HG03097 (cell line): ENCODE measurements around the gene NR5A2.

Source experiments
- ATAC-seq: cut with Tn5 transposase; IDR thresholded peaks from one replicate; pipeline ENCODE4 v1.9.1; 2021; ENCODE audit not compliant: unreplicated experiment, low FRiP score

The NR5A2 gene

DNA sequence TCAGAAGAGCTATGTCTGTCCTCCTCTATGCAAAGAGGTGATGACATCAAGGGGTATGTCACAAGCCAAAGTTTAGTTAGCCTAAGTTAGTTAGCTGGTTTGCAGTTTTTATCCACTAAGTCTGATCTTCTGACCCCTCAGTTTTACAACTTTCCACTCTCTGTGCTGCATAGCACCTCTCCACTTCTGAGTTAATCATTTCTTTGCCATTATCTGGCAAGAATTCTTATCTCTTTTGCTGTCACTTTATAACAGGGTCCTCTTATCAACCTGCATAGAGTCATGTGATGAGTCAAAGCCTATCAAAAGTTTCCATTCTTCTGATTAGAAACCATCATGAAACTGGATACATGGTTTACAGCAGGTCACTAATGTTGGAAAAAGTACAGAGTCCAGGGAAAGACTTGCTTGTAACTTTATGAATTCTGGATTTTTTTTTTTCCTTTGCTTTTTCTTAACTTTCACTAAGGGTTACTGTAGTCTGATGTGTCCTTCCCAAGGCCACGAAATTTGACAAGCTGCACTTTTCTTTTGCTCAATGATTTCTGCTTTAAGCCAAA lies at the start of gene NR5A2:
TSS of gene NR5A2 (plus strand) at position 447 of the 560 bp plus-strand sequence. CDS start 138 bp downstream, outside the sequence.
- no peak for ATAC-seq

DNA sequence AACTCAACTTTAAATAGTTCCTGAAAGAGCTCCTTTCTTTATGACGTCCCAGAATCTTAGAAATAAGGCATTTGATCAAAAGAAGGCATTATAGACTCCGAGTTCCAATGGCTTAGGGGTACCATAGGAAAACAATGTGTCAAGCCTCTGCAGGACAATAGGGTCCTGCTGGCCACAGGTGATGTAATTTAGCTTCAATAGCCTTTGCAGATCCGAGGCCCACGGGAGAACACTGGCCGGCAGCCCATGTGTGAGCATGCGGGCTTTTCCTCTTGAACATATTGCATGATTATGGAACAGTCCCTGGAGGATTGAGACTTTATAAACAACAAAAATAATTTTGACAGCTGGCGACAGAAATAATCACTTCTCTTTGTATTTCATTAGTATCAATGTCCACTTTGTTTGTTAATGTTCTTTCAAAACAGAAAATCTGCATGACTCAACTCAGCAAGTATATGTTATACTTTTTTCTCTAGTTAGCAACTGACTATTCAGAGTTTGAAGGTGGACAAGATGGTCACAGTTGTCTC lies 49.0 kb upstream of the NR5A2 start:
- ATAC-seq, result no peak

DNA sequence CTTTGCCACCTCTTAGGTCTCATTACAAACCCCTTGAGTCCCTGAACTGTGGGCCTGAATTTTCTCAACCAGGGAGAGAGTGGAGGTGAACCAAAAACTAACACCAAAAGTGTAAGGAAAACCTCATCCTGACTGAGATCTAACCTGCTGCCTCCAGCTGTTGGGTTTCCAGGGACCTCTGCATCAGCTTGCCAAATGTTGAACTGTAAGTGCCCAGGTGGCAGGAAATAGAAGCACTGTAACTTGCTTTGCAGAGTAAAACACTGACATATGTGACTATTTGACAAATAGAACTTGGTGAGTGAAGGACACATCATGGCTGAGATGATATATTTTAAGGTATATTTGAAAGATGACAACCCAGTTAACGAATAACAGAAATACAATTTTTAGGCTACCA lies 48.4 kb upstream of the NR5A2 start:
- no peak for ATAC-seq

DNA sequence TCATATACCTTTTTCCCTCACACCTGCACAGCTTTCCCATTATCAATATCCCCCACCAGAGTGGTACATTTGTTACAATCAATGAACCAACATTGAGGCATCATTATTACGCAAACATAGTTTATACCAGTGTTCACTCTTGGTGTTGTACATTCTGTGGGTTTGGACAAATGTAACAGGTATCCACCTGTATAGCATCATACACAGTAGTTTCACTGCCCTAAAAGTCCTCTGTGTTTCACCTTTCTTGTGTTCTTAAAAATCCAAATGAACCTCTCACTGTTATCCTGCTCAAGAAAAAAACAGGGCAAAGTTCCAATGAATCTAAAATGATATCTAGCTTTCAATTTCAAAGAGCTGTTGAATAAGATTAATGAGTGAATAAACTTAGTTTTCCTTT lies 45.9 kb upstream of the NR5A2 start:
- no peak for ATAC-seq

DNA sequence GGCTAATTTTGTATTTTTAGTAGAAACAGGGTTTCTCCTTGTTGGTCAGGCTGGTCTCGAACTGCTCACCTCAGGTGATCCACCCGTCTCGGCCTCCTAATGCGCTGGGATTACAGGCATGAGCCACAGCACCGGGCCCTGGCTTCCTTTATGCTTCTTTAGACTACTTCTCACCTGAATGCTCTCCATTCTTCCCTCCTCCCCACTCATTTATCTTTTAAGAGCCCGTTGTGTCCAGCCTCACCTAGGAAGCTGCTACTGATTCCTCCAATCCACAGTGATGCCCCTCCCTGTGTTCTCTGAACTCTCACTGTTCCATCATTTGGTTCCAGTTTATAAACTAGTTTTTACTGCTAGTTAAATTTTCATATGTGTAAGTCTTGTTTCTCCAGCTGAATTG lies 44.9 kb upstream of the NR5A2 start:
- ATAC-seq, result no peak

DNA sequence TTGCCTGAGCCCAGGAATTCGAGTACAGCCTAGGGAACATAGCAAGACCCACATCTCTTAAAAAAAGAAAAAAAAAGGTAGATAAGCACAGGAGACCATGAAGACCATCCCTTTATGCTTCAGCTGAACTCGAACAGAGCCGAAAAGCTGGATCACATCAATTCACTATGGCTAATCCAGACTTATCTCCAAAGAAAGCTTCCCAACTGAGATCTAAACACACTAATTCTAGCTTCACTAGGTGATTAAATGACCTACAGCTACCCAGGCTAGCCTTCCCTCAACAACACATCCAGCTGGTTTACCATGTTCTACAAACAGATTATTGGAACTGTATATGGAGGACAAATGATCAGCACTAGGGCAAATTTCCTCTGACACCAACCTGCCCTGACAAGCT lies 44.0 kb upstream of the NR5A2 start:
- no peak for ATAC-seq

DNA sequence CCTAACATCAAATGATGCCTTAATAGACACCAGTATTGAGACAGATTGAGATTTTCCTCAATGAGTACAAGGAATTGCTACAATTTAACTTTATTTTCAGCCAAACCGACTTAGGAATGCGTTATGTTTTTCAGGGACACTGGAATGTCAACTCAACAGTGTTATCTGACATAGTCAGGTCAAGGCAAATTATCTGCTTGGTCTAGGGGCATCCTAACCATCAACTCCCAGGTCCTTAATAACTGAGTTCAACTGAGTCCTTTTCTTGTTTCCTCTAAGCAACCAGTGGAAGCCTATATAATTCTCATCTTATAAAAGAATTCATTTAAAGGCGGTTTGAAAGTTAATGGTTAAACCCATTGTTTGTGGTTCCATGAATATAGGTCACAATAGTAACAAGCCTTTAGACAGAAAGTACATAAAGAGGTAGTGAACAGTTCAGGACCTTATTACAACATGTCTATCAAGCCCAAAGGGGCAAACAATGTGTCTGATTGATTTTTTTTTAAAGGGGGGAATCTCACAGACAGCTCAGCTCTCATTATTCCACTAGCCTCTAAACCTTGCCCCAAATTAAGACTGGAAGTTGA lies 32.3 kb upstream of the NR5A2 start:
- no peak for ATAC-seq

DNA sequence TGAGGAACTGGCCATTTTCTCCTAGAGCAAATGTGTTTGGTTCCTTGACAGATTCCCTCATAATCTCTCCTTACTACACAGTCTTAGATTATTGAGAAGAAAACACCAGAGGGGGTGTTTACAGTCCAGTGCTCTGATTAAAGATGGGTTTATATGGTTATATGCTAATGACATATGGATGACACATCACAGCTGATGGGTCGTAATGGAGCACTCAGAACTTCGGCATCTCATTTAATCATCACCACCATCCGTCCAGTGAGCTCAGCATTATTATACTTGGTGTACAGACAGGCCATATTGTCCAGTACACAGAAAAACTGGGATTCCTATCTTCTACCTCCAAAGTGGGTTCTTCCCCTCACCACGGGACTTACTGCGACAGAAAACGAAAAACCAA lies 22.3 kb upstream of the NR5A2 start:
- ATAC-seq, result no peak

DNA sequence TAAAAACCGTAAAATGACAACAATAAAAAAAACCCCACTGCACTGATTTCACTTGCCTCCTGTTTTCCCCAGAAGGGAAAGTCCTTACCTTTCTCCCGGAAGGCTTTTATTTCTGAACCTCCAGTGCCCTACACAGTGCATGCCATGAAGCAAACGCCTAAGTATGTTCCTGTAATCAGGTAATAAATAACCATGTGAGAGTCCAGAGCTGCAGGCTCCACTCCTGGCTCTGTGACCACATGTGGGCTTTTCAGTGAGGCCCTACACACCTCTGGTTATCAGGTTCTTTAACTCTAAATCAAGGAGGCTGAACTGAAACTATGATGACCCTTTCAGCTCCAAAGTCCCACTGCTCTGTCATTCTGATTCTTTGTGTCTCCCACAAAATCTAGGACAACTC lies 20.8 kb upstream of the NR5A2 start:
- ATAC-seq, result no peak

DNA sequence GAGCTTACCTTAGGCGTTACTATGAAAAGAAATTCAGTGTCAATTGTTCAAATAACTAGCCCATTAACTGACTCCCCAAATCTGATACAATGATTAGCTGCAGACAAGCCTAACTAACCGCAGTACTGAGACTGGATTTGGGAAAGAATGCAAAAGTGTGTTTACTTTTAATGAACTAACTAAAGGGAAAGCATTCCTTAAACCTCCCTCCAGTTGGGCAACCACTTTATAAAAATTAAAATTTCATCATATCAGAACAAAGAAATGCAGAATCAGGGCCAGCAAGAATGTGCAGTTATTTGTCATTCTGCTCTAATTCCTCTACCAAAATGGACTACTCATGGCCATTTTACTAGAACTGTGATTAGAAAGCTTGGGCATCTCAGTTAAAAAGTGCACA lies 11.7 kb upstream of the NR5A2 start:
- no peak for ATAC-seq

DNA sequence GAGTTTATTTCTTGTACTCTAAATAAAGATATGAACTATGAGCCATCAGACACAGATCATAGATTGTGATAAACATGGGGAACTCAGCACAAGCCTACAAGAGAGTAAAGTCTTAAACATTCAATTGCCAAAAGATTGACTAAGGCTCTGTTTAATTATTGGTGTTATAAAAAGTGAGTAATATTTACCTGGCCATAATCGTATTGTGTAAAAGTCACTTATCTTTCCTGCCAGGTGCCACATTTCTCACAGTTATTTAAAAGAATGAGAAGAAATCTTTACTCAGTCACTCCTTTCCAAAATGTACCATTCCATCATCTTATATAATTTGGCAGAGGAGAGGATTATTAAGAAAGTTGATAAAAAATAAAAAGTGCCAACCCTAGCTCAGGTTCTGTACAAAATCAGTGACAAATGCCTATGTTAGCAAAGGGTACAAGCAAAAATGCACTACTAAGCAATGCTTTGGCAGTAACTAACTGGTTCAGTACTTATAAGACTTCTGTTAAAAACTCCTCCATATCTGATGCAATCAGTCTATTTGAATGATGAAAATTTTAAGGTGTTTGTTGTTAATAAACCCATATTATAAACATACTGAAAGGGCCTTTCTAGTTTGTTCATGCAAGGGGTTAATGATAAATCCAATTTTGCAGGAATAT lies 5.8 kb upstream of the NR5A2 start:
- ATAC-seq, result no peak

DNA sequence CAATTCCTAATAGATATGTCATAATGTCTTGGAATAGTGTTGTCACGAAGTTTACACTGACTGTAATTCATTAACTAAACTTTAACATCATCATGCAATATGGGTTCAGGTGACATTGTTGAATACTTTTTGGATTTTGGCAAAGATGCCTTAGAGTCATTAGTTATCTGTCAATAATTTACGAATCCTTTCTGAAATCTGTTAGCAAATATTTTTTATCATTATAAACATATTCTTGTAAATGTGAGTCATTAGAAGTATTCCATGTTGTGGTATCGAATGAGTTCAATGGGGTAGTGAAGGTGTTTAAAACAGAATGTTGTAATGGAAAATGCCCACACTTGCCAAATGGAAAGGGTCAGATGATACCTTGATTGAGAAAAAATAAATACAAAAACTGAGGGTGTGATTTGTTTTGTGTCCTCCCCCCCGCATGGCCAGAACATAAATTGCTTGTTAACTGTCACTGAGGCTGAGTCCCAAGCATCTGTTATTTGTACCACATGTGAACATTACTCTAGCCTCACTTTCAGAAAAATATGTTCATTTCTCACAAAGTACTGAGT lies 5.2 kb upstream of the NR5A2 start:
- no peak for ATAC-seq

DNA sequence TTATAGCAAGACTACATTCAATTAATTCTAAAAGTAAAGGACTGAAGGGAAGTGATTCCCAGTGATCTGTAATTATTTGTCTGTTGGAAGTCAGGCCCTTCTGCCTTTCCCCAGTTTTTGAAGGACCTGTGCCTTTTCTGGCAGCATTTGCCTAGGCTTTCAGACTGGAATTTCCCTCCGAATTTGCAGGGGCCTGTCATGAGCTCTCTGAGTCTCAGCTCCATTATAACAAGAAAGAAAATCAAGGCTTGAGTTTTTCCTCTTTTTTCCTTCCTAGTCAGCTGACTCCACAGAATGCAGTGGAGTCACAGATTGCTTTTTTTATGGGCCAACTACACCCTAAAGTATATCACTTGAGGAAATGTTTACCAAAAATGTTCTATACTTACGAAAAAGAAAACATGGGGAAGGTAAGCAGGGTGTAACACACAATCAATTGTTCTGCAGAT lies 1.1 kb downstream of the NR5A2 start:
- ATAC-seq, result no peak

DNA sequence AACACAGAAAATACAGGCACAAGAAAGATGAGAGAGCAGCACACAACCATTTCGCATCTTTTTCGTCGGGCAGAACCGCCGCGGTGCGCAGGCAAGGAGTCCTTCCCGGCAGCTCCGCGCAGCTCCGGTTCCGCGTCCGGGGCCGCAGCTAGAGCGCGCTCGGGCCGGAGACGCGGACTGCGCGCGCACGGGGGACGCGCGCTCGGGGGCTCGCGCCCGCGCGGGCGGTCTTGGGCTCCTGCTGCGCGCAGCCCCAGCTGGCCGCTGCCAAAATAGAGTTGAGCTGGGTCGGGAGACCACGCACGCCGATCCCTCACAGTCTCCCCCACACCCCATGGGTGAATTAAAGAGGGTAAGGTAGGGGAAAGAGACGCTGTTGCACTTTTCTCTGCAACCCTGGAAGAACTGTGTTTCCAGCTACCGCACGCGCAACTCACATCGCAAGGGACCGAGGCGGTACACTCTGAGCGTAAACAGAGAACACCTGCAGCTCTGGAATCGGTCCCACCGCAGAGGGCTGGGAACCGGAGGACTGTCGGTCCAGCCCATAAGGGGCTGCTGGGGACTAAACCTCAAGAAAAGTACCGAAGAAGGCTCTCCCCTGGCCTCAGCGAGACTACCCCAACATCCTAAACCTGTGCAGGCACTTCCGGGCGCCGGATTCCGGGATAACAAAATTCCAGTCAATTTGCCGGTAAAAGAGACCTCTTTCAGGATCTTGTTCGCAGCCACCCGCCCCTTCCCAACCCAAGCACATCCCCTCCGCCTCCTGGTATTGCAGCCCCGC lies 1.7 kb downstream of the NR5A2 start:
- ATAC-seq, result no peak

DNA sequence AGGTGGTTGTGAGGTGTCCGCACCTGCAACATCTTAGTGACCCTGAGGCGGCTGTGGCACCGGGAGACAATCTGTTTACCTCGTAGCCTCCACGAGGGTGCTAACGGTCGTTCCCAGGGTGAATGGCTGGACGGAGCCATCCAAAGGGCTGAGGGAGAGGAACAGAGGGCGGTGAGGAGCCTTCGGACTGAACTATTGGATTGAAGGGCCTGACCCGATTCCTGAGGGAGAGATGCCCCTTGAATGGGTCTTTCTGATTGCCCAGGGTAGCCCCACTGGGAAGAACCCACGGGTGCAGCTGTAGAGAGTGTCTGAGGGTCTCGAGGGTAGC lies 2.3 kb downstream of the NR5A2 start:
- no peak for ATAC-seq

DNA sequence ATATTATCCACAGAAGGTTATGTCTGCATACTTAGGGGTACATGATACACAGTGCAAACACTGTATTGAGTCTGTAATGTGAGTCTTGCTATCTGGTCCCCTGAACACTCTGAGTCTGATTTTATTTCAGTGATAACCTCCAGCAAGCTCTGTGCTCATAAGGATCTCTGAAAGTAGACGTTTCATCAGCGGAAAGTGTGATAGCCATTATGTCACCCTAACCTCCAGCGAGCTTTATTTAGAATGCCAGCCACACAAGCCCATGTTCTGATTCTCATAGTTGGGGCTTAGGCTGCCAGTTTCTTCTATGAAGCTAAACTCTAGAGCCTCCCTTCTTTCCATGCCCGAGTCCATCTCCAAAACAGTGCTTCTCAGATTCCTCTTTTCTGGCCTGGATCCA lies 3.3 kb downstream of the NR5A2 start:
- no peak for ATAC-seq

DNA sequence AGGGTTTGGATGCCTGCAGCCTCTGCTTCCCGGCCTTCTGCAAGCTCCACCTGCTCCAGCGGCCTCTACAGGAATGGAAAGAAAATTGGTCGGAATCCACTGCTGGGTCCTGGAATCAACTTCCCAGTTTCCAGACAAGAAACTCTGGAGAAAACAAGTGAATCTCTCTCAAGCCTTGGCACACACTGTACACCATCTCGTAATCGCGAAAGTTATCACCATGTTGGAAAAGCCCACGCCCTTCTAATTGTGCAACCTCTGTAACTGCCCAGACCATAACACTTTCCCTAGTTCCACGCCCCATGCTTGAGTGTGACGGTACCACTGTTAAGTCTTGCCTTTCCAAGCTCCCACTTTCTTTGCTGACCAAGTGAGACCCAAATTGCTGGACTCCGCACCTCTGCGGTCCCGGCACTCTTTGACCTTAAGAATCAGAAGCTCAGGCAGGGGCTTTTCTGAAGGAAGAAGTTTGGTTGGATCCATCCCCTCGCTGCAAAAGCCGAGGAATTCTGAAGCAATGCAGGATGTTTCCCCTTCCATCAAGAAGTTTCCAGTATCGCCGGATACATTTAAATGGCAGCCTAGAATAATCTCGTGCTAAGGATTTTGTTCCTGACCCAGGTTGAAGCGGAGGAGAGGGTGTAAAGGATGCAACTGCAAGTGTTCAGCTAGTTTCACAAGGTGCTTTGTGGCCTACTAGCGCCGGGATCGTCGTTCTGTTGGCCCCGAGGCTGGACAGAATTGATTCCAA lies 6.2 kb downstream of the NR5A2 start:
- ATAC-seq, result no peak

DNA sequence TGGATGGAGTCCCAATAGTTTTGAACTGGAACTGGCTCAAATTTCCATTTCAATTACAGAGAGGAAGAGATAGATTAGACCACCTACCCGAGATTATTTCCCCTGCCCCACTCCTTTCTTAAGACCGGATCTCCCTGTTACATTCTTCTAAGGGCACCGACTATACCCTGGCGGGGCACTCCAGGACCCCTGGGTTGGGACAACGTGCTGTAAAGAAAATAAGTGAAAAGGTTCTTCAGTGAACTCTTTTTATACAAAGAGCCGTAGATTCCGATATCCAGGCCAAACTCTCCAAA lies 6.7 kb downstream of the NR5A2 start:
- no peak for ATAC-seq

DNA sequence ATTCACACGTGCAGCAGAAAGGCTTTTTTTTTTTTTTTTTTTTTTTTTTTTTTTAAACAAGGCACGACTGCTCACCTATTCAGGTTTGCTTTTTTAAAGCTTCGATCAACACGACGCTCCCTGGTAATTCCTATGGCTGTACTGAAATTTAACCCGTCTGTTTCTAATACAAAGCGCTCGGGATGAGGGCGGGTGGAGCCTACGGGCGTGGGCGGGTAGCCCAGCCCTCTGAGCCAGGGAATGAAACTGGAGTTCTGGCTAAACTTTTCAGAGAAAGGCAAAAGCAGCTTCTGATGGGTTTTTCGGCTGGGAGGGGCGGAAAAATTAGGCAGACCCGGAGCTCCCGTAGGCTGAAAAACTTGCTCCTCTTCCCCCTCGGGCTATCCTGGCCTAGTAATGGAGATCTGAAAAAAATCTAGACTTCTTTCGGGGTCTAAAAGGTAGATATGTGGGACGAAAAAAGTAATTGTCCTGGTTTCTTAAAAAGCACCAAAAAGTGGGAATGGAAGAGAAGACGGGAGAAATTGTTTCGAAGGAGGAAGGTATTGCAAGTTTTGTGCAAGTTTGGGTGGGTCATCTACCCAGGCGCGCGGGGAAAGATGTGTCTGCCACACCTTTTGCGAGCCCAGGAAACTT lies 7.4 kb downstream of the NR5A2 start:
- no peak for ATAC-seq

DNA sequence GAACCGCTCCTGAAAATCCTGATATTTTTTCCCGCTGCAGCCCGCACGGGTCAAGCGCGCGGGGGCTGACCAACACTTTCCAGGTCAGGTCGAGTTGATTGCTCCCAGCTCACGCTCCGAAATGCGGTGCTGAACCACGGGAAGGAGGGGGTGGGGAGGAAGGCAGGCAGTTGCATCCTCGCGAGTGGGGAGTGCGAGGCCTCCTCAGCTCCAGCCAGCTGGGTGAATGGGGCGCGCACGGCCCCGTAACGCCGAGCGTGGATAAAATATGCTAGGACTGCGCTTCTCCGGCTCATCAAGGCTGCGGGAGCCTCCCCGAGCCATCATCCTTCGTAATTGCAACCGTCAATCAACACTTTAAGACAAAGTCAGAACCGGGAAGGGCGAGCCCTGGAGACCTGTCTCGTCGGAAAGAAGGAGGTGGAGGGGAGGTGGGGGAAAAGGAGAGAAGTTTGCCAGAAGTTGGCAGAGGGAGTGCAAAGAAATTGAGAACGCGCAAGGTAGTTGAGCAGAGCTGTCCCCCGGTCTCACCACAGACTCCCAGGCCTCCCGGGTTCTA lies 8.0 kb downstream of the NR5A2 start:
- no peak for ATAC-seq
